ENCODE measurements around the gene CZIB.

GRCh38 chr1:53182716-53183094 is 37.7 kb downstream of the CZIB start:
- TF ChIP-seq ZFX (IDR thresholded peaks at IDR 0.05; ENCODE audit: borderline replicate concordance) (no peak), CTCF (IDR thresholded peaks at IDR 0.05) (no peak)

All from 22Rv1 (cell line).